HEK293 (cell line): ENCODE results near the gene LUZP4.

Experiments
- CTCF ChIP-seq: fragments of 450-650 bp; formaldehyde crosslinking; IDR thresholded peaks from 2 replicates; pipeline ENCODE4 v1.5.1; 2016; ENCODE audit warnings: missing biosample characterization, missing genetic modification characterization
- GLIS2 ChIP-seq: fragments of 450-650 bp; formaldehyde crosslinking; IDR thresholded peaks from 2 replicates; pipeline ENCODE4 v1.5.1; 2016; ENCODE audit warnings: missing biosample characterization, missing genetic modification characterization
- KLF16 ChIP-seq: fragments of 450-650 bp; formaldehyde crosslinking; IDR thresholded peaks from 2 replicates; pipeline ENCODE4 v1.5.1; 2017; ENCODE audit warnings: missing biosample characterization, missing genetic modification characterization
- PRDM1 ChIP-seq: fragments of 450-650 bp; formaldehyde crosslinking; IDR thresholded peaks from 2 replicates; pipeline ENCODE4; 2016; ENCODE audit warnings: missing biosample characterization, missing genetic modification characterization
- SALL2 ChIP-seq: fragments of 450-650 bp; formaldehyde crosslinking; IDR thresholded peaks from 2 replicates; pipeline ENCODE4 v1.5.0; 2017; ENCODE audit warnings: missing biosample characterization, mild to moderate bottlenecking, missing genetic modification characterization, borderline replicate concordance
- YY1 ChIP-seq: fragments of 450-650 bp; formaldehyde crosslinking; IDR thresholded peaks from 2 replicates; pipeline ENCODE4 v1.5.1; 2018; ENCODE audit warnings: missing biosample characterization, missing genetic modification characterization
- ZFP3 ChIP-seq: fragments of 450-650 bp; formaldehyde crosslinking; IDR thresholded peaks from 2 replicates; pipeline ENCODE4 v1.5.1; 2016; ENCODE audit warnings: low read depth, missing biosample characterization, missing genetic modification characterization
- ZNF19 ChIP-seq: fragments of 450-650 bp; formaldehyde crosslinking; IDR thresholded peaks from 2 replicates; pipeline ENCODE4; 2016; ENCODE audit warnings: missing biosample characterization, missing genetic modification characterization, low read depth
- ZNF501 ChIP-seq: fragments of 450-650 bp; formaldehyde crosslinking; IDR thresholded peaks from 2 replicates; pipeline ENCODE4 v1.5.1; 2016; ENCODE audit warnings: missing biosample characterization, missing genetic modification characterization
- ZNF513 ChIP-seq: fragments of 450-650 bp; IDR thresholded peaks from 2 replicates; pipeline ENCODE4 v1.5.1; 2018; ENCODE audit warnings: missing biosample characterization, missing genetic modification characterization
- ZNF629 ChIP-seq: fragments of 450-650 bp; formaldehyde crosslinking; IDR thresholded peaks from 2 replicates; pipeline ENCODE4 v1.5.1; 2017; ENCODE audit warnings: missing biosample characterization, missing genetic modification characterization
- ZNF701 ChIP-seq: fragments of 450-650 bp; formaldehyde crosslinking; IDR thresholded peaks from 2 replicates; pipeline ENCODE4 v1.5.1; 2016; ENCODE audit warnings: missing biosample characterization, missing genetic modification characterization
- ZNF777 ChIP-seq: fragments of 450-650 bp; formaldehyde crosslinking; IDR thresholded peaks from 2 replicates; pipeline ENCODE4 v1.5.1; 2017; ENCODE audit warnings: missing biosample characterization, missing genetic modification characterization, borderline replicate concordance
- TF ChIP-seq, protein P1 (sequence below): fragments of 450-650 bp; formaldehyde crosslinking; IDR thresholded peaks from 2 replicates; pipeline ENCODE4 v1.5.1; 2016; ENCODE audit warnings: missing biosample characterization, missing genetic modification characterization

GRCh38 chrX:115268421-115268820 lies 21.1 kb upstream of the LUZP4 start:
- TF ChIP-seq ZNF629 (tag by site-specific recombination) (no peak), ZNF19 (tag by site-specific recombination) (no peak), ZNF513 (no peak), YY1 (tag by site-specific recombination) (no peak), GLIS2 (tag by site-specific recombination) (no peak), ZFP3 (tag by site-specific recombination) (no peak), PRDM1 (tag by site-specific recombination) (no peak), CTCF (tag by site-specific recombination) (no peak), SALL2 (tag by site-specific recombination) (no peak), KLF16 (tag by site-specific recombination) (no peak), ZNF701 (no peak), ZNF501 (no peak), ZNF777 (tag by site-specific recombination) (no peak)
- TF ChIP-seq, protein P1, sequence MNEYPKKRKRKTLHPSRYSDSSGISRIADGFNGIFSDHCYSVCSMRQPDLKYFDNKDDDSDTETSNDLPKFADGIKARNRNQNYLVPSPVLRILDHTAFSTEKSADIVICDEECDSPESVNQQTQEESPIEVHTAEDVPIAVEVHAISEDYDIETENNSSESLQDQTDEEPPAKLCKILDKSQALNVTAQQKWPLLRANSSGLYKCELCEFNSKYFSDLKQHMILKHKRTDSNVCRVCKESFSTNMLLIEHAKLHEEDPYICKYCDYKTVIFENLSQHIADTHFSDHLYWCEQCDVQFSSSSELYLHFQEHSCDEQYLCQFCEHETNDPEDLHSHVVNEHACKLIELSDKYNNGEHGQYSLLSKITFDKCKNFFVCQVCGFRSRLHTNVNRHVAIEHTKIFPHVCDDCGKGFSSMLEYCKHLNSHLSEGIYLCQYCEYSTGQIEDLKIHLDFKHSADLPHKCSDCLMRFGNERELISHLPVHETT (tag by site-specific recombination) = no peak
